Upper lobe of left lung (tissue), 6 donors: ENCODE results near the gene AHRR. TPM values are rescaled to one million over a fixed set of nuclear protein-coding genes. Genes with fewer than 3 reads are reported as not detected.
A peak's percentile ranks its signal among the peaks of the same experiment; 100 is the strongest.

Experiments
- ATAC-seq, 2 donors: fragments of 200-7000 bp; cut with Tn5 transposase; one replicate each; pipeline ENCODE4 v1.9.1; 2022; ENCODE audit warnings: mild to moderate bottlenecking in 2 of 2, moderate library complexity in 2 of 2; ENCODE audit not compliant: low FRiP score in 2 of 2
- DNase-seq, 2 donors: peaks; one replicate each; pipeline ENCODE4 v3.0.0-alpha.2; 2019 to 2020
- H3K27ac ChIP-seq, 4 donors: fragments of 200-600 bp; sonication (generic); one replicate each; pipeline ENCODE4 v1.5.1; 2016 to 2019
- H3K27me3 ChIP-seq, 4 donors: fragments of 200-600 bp; sonication (generic); one replicate each; pipeline ENCODE4 v1.5.1; 2017 to 2019
- H3K36me3 ChIP-seq, 4 donors: fragments of 200-600 bp; sonication (generic); one replicate each; pipeline ENCODE4 v1.5.1; 2016 to 2019
- H3K4me1 ChIP-seq, 4 donors: fragments of 200-600 bp; sonication (generic); one replicate each; pipeline ENCODE4 v1.5.1; 2018 to 2019
- H3K4me3 ChIP-seq, 4 donors: fragments of 200-600 bp; sonication (generic); one replicate each; pipeline ENCODE4 v1.5.1; 2017 to 2019; ENCODE audit warnings: mild to moderate bottlenecking in 2 of 4, moderate library complexity in 1 of 4
- H3K9me3 ChIP-seq, 4 donors: fragments of 200-600 bp; sonication (generic); one replicate each; pipeline ENCODE4 v1.5.1; 2018 to 2019
- EP300 ChIP-seq, 4 donors: sonication (generic); formaldehyde crosslinking; IDR thresholded peaks; one replicate each; pipeline ENCODE4 v1.5.1; 2017; ENCODE audit warnings: antibody characterized with exemption in 4 of 4, control low read depth in 2 of 4
- POLR2A ChIP-seq, 4 donors: fragments of 450-650 bp; IDR thresholded peaks; one replicate each; pipeline ENCODE4 v1.5.1; 2016 to 2017; ENCODE audit warnings: antibody characterized with exemption in 4 of 4, mild to moderate bottlenecking in 2 of 4
- POLR2AphosphoS5 ChIP-seq, 2 donors: sonication (generic); formaldehyde crosslinking; IDR thresholded peaks; one replicate each; pipeline ENCODE4 v1.5.1; 2017; ENCODE audit warnings: antibody characterized with exemption in 2 of 2
- WGBS, 2 donors: methylation state at CpG; one replicate each; pipeline ENCODE4 v1.1.5; 2017 to 2018; 5-methylcytosine and 5-hydroxymethylcytosine counted together
- total RNA-seq, 6 donors: library from RNA; depleted of rRNA in 4 of 6; stranded (reverse); fragments of >200 nt in 4 of 6; gene quantifications; one replicate each; pipeline versions ENCODE4 v1.1.0 to v1.2.1, GENCODE V29; 2016 to 2021
- TF ChIP-seq, protein P1 (sequence below), 6 experiments: fragments of 450-650 bp in 4 of 6; fragments of 200-600 bp in 2 of 6; sonication (generic) in 2 of 6; IDR thresholded peaks; one replicate each; pipeline ENCODE4 v1.5.1; 2016 to 2019; ENCODE audit warnings: antibody characterized with exemption in 6 of 6
- donor health status: DM: no; HTN: no; CAD: no; lungs with moderate emphysema.
- donor health status: DM: no; HTN: yes; CAD: no; lungs with severe emphysema.

AHRR gene
- total RNA-seq, 6 donors from 2014 or later = 1.3 to 8.6 (median 4.4) TPM

DNA sequence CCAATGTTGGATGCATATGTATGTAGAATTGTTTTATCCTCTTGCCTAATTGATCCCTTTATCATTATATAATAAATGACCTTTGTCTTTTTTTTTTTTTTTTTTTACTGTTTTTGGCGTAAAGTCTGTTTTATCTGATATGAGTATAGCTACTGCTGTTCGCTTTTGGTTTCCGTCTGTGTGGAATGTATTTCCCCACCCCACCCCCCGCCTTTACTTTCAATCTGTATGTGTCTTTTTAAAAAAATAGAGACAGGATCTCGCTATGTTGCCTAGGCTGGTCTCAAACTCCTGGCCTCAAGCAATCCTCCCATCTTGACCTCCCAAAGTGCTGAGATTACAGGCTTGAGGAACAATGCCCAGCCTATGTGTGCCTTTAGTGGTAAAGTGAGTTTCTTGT is 11.3 kb downstream of the AHRR start:
- WGBS, 2 donors = 69 to 82% methylated on average over 5 of the region's 5 CpGs
- no peak for ATAC-seq
- Histone ChIP-seq H3K4me3 (no peak overlapping the region), H3K27me3 (no peaks in the 10 kb centered on the region), H3K36me3 (no peaks in the 10 kb centered on the region), H3K9me3 (no peaks in the 10 kb centered on the region), H3K4me1 (no peaks in the 10 kb centered on the region), H3K27ac (no peak overlapping the region)
- no peak for DNase-seq
- TF ChIP-seq POLR2A (IDR thresholded peaks at IDR 0.05) (no peak), EP300 (IDR thresholded peaks at IDR 0.05) (no peak), POLR2AphosphoS5 (IDR thresholded peaks at IDR 0.05) (no peak)
- TF ChIP-seq, protein P1, sequence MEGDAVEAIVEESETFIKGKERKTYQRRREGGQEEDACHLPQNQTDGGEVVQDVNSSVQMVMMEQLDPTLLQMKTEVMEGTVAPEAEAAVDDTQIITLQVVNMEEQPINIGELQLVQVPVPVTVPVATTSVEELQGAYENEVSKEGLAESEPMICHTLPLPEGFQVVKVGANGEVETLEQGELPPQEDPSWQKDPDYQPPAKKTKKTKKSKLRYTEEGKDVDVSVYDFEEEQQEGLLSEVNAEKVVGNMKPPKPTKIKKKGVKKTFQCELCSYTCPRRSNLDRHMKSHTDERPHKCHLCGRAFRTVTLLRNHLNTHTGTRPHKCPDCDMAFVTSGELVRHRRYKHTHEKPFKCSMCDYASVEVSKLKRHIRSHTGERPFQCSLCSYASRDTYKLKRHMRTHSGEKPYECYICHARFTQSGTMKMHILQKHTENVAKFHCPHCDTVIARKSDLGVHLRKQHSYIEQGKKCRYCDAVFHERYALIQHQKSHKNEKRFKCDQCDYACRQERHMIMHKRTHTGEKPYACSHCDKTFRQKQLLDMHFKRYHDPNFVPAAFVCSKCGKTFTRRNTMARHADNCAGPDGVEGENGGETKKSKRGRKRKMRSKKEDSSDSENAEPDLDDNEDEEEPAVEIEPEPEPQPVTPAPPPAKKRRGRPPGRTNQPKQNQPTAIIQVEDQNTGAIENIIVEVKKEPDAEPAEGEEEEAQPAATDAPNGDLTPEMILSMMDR (IDR thresholded peaks at IDR 0.05) = no peak

DNA sequence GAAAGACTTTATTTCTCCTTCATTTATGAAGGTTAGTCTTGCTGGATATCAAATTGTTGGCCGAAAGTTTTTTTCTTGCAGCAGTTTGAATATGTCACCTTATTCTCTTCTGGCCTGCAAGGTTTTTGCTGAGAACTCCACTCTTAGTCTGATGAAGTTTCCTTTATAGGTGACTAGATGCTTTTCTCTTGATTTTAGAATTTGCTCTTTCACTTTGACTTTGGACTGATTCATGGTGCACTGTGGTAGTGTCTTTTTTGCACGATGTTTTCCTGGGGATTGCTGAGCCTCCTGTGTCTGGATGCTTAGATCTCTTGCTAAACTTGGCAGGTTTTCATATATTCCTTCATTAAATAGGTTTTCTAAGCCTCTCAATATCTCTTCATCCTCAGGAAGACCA is 12.4 kb downstream of the AHRR start:
- no peaks in the 10 kb centered on the region for H3K36me3 ChIP-seq
- H3K27me3 ChIP-seq = no peaks in the 10 kb centered on the region
- no peak overlapping the region for H3K4me3 ChIP-seq
- ATAC-seq (no peak), DNase-seq (no peak)
- no peak overlapping the region for H3K27ac ChIP-seq
- no peaks in the 10 kb centered on the region for H3K9me3 ChIP-seq
- no peaks in the 10 kb centered on the region for H3K4me1 ChIP-seq
- TF ChIP-seq EP300 (IDR thresholded peaks at IDR 0.05) (no peak), POLR2AphosphoS5 (IDR thresholded peaks at IDR 0.05) (no peak), POLR2A (IDR thresholded peaks at IDR 0.05) (no peak)
- TF ChIP-seq, protein P1 (IDR thresholded peaks at IDR 0.05) = no peak
- WGBS, 2 donors = 85 to 92% methylated on average over 2 of the region's 2 CpGs

DNA sequence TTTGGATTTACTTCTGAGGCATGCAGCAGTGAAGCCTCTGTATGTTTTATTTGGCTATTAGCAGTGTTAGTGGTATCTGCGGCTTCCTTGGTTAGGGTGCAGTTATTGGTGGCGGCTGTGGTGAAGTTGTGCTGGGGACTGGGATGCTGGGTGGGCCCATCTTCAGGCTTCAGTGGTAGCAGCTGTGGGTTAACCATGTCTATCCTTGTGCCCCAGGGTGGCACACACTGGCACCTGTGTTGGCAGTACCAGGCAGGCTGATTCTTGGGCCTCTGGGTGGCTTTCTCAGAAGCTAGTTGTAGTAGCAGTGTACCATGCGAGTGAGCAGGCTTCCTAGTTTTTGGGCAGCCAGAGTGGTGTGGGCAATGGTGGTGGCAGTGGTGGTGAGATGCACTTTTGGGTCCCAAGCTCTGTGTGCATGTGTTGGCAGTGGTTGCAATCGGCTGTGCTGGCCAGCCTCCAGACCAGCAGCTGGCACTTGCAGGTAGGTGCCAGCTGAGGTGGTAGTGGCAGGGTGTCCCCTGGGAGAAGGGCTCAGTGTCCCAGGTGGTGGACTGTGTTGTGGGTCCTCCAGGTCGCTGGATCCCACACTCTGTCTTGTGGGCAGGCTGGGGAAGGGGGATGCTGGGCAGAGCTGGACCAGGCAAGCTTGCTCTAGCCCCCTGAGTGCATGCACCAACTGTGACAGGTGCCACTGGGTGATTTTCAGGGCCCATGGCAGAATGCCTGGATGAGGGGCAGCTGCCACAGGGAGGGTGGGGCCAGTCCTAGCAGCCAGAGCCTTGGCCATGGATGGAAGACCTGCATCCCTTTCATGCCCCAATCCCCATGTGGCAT is 13.6 kb downstream of the AHRR start:
- Histone ChIP-seq H3K27ac (no peak overlapping the region), H3K36me3 (no peaks in the 10 kb centered on the region), H3K4me1 (no peaks in the 10 kb centered on the region), H3K4me3 (no peak overlapping the region), H3K9me3 (no peaks in the 10 kb centered on the region), H3K27me3 (no peaks in the 10 kb centered on the region)
- ATAC-seq (no peak), DNase-seq (no peak)
- no peak for TF ChIP-seq EP300 (IDR thresholded peaks at IDR 0.05)
- TF ChIP-seq POLR2AphosphoS5 (IDR thresholded peaks at IDR 0.05) = no peak
- no peak for TF ChIP-seq POLR2A (IDR thresholded peaks at IDR 0.05)
- TF ChIP-seq, protein P1 (IDR thresholded peaks at IDR 0.05) = no peak
- WGBS, 2 donors = 85 to 92% methylated on average over 3 of the region's 5 CpGs

- Histone ChIP-seq H3K36me3 (no peaks in the 10 kb centered on the region), H3K4me3 (no peak overlapping the region), H3K4me1 (no peaks in the 10 kb centered on the region), H3K27me3 (no peaks in the 10 kb centered on the region), H3K27ac (no peak overlapping the region), H3K9me3 (no peaks in the 10 kb centered on the region)
- no peak for DNase-seq
- ATAC-seq = no peak
- WGBS, 2 donors = 86 to 95% methylated on average over 2 to 3 of the region's 3 CpGs
- TF ChIP-seq, protein P1 (IDR thresholded peaks at IDR 0.05) = no peak
- TF ChIP-seq POLR2AphosphoS5 (IDR thresholded peaks at IDR 0.05) = no peak
- TF ChIP-seq POLR2A (IDR thresholded peaks at IDR 0.05) = no peak
- no peak for TF ChIP-seq EP300 (IDR thresholded peaks at IDR 0.05)
These were observed 14.2 kb downstream of the AHRR start for GRCh38 chr5:335740-336038.

DNA sequence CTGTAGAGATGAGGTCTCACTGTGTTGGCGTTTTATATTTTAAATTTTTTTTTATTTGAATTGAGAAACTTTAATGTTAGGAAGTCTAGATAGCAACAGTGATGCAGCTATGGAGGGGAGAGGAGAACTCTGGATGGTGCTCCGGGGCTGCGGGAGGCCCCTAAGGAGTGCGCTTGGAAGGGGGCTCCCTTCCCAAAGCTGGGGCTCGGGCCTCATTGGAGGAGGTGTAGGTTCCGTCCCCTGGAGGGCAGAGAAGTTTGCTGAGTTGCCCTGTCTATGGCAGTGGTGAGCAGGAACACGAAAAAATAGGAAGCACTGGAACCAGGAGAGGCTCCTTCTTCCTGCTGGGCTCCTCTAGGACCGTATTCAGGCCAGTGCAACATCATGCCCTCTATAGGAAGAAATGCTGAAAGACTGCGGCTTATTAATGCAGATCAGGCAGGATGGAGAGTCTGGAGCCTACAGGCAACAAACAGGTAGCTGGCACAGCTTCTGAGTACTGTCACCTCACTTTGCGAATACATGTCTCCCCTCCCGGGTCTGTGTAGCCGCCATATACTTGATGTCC is 16.1 kb downstream of the AHRR start:
- TF ChIP-seq POLR2A (IDR thresholded peaks at IDR 0.05) (no peak), POLR2AphosphoS5 (IDR thresholded peaks at IDR 0.05) (no peak), EP300 (IDR thresholded peaks at IDR 0.05) (no peak)
- TF ChIP-seq, protein P1 (IDR thresholded peaks at IDR 0.05) = no peak
- Histone ChIP-seq H3K27me3 (no peaks in the 10 kb centered on the region), H3K27ac (no peak overlapping the region), H3K4me1 (no peaks in the 10 kb centered on the region), H3K9me3 (no peaks in the 10 kb centered on the region), H3K36me3 (no peaks in the 10 kb centered on the region), H3K4me3 (no peak overlapping the region)
- 74 to 78% methylated on average over 12 of the region's 12 CpGs for WGBS, 2 donors
- ATAC-seq (peak; percentile 8 to 40), DNase-seq (no peak)
